ENCODE data around the gene HOXB4. TPM values are rescaled to one million over a fixed set of nuclear protein-coding genes. Genes with fewer than 3 reads are reported as not detected.

HOXB4 gene
- total and polyA plus RNA-seq, 10 of the 15 experiments (the other 5 are each of a cell fraction or from before 2014, with no cell fraction given) = 0.35 to 5.8 (median 3.0) TPM

- no peak for TF ChIP-seq FOS (IDR thresholded peaks at IDR 0.05; ENCODE audit: borderline replicate concordance, extremely low read depth, insufficient read length)
- no peak for TF ChIP-seq RUNX3 (IDR thresholded peaks at IDR 0.05; ENCODE audit: low read length)
- no peak for TF ChIP-seq KLF5 (IDR thresholded peaks at IDR 0.05; ENCODE audit: partially characterized antibody)
- TF ChIP-seq BACH1 (IDR thresholded peaks at IDR 0.05; ENCODE audit: borderline replicate concordance) = no peak
- no peak for TF ChIP-seq ZNF592 (IDR thresholded peaks at IDR 0.05)
Observed at GRCh38 chr17:48590607-48591161, 12.5 kb upstream of the HOXB4 start (continued).

- Histone ChIP-seq H4K20me1 (ENCODE audit: control insufficient read depth, insufficient read depth) (no peaks in the 10 kb centered on the region), H3K27me3 (replicated peaks in 1 of 2; ENCODE audit: control insufficient read depth in 2 of 2, insufficient read depth in 2 of 2, low read length in 1 of 2) (peaks cover 0 to 8% of the 10 kb centered on the region in 2 experiments; a peak in 3 of 4 replicates), H3K79me2 (ENCODE audit: control insufficient read depth, insufficient read depth, low read length) (no peaks in the 10 kb centered on the region), H3K4me2 (ENCODE audit: control insufficient read depth, insufficient read depth) (peak within 1 kb of the TSS; percentile 17; the same call in 1 of the 2 replicates), H2AFZ (ENCODE audit: control insufficient read depth, low read depth, low read length) (no peak within 1 kb of the TSS), H3K4me3 (peak within 1 kb of the TSS; percentile 13; the same call in 1 of the 2 replicates), H3K4me1 (ENCODE audit: control insufficient read depth, insufficient read depth, low read length) (no peaks in the 10 kb centered on the region), H3K9ac (ENCODE audit: control insufficient read depth, insufficient read depth, low read length) (no peak within 1 kb of the TSS), H3K27ac (ENCODE audit: control insufficient read depth, insufficient read depth) (no peak within 1 kb of the TSS), H3K36me3 (ENCODE audit: control insufficient read depth in 2 of 2, insufficient read depth in 2 of 2, low read length in 1 of 2) (no peaks in the 10 kb centered on the region), H3K9me3 (replicated peaks; ENCODE audit: control insufficient read depth, insufficient read depth, low read length) (no peaks in the 10 kb centered on the region)
- BruUV-seq (replicated peaks) = no TSS peak
- ChIA-PET CTCF (interaction anchor here (0.8 to 4.8 kb wide), 6 partner anchors 11 to 540 kb away, joined by 3 to 113 read pairs (median 4); no protein-coding TSS in a partner anchor), POLR2A (interaction anchor here (0.6 kb wide), 2 partner anchors 503 to 512 kb away, joined by 3 read pairs; no protein-coding TSS in a partner anchor), SMC1A (ENCODE audit: uncharacterized antibody, unreplicated experiment) (interaction anchor here (1.0 to 3.0 kb wide), 3 partner anchors 254 to 324 kb away, joined by 3 to 23 read pairs (median 4); no protein-coding TSS in a partner anchor), RAD21 (ENCODE audit: unreplicated experiment) (interaction anchor here (1.0 to 3.4 kb wide), 9 partner anchors 23 to 510 kb away, joined by 3 to 21 read pairs (median 5); no protein-coding TSS in a partner anchor)
- WGBS (ENCODE audit: insufficient coverage, insufficient replicate concordance, low lambda C conversion rate, missing lambda C conversion rate) = 54% methylated on average over 23 of the region's 23 CpGs
- intact Hi-C loops (cut with micrococcal nuclease; ENCODE audit: unreplicated experiment) = no loop called here
- FAIRE-seq = no peak
- no peak for ATAC-seq
- DNase-seq (ENCODE audit: low read depth, low spot score) = no peak
- in situ Hi-C loops (cut with MboI) = no loop called here
- TF ChIP-seq USF1 (IDR thresholded peaks at IDR 0.05; ENCODE audit: borderline replicate concordance, extremely low read length, insufficient read depth, low read depth, low read length) (peak; percentile 12), SP1 (IDR thresholded peaks at IDR 0.05; ENCODE audit: low read depth, low read length) (no peak)
Observed at GRCh38 chr17:48589831-48590606, 11.9 kb upstream of the HOXB4 start, which contains the start of gene HOXB3. HOXB3 (minus strand) TSS chr17:48590241; CDS start chr17:48552474, 37,767 bp downstream.

Measured in GM12878 (cell line).